Activated T-helper 1 cell treated with Interleukin-2 at 50 U/mL for 16 hours (primary cell): ENCODE data around the gene KRTAP4-4.

Source experiments
- DNase-seq: peaks from one replicate; pipeline ENCODE4 v3.0.0-alpha.2; 2020; ENCODE audit warnings: low read depth

KRTAP4-4 gene

DNA sequence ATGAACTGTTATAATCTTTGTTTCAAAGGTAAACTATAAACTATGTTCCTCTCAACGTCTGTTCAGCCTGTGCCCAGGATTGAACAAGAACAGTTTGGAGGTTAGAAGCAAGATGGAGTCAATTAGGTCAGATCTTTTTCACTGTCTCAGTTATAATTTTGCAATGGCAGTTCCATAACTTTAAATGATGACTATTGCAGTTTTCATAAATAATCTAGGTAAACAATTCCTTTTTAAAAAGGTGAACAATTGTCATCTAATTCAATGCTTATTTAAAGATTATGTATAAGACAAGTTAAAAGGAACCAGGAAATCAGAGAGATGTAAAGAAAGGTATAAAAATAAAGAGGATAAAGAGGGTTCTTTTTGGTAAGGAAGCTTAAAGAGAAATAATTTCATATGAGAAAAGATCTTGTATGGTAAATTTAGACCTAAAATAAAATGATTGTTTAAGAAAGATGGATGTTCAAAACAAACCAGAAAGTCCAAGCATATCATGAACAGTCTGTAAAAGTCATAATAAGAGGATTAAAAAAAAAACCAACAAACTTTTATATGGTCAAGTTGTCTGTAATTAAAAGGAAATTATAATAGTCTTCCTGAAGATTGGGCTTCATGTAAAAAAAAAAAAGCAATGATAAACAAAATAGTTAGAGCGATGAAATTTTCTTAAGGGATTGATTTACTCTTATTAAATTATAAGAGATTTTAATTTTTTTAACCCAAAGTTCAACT, 49.2 kb downstream of the KRTAP4-4 start:
- DNase-seq = no peak
